ENCODE data around the gene CFAP99. TPM values are rescaled to one million over a fixed set of nuclear protein-coding genes. Genes with fewer than 3 reads are reported as not detected.
"Not testable (repeated sequence)": the region's sequence is repeated elsewhere in the genome, so short reads cannot be mapped to it uniquely, and the experiment has no call there.

CFAP99 gene
- total RNA-seq, 1 donor, result not detected

DNA sequence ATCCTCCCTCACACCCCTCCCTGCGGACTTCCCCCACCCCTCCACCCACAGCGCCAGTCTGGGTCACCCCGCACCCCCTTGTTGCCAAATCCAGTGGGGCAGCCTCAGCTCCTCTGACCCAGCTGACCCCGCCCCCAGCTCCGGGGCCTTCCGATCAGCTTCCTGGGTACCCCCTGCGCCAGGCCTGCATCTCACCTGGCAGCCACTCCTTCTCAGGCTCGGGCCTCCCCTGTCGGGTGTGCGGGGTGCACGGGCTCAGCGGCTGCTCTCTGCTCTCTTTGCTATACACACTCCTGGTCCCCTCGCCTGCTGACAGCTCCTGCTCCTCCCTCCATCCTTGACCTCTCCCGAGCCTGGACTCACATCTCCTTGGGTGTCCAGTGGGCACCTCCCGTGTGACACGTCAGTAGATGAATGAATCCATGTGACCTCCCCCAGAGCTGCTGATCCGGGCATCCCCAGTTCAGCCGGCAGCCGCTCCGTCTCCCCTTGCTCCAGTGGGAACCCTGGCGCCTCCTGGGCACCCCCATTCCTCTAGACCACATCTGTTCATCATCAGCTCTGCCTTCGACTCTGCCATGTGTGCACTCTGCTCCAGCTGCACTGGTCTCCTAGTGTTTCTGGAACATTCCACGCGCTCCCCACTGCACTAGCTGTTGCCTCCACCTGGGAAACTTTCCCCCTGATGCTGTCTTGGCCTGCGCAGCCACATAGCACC lies 9.9 kb downstream of the CFAP99 start:
- TF ChIP-seq, protein P1, sequence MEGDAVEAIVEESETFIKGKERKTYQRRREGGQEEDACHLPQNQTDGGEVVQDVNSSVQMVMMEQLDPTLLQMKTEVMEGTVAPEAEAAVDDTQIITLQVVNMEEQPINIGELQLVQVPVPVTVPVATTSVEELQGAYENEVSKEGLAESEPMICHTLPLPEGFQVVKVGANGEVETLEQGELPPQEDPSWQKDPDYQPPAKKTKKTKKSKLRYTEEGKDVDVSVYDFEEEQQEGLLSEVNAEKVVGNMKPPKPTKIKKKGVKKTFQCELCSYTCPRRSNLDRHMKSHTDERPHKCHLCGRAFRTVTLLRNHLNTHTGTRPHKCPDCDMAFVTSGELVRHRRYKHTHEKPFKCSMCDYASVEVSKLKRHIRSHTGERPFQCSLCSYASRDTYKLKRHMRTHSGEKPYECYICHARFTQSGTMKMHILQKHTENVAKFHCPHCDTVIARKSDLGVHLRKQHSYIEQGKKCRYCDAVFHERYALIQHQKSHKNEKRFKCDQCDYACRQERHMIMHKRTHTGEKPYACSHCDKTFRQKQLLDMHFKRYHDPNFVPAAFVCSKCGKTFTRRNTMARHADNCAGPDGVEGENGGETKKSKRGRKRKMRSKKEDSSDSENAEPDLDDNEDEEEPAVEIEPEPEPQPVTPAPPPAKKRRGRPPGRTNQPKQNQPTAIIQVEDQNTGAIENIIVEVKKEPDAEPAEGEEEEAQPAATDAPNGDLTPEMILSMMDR (IDR thresholded peaks at IDR 0.05; ENCODE audit: insufficient read depth, low read depth, low read length), result no peak
- DNase-seq (ENCODE audit: low read depth), result no peak
- no peak overlapping the region for H3K4me3 ChIP-seq (ENCODE audit: low read depth, low read length)

- not testable (repeated sequence) for H3K4me3 ChIP-seq (ENCODE audit: low read depth, low read length)
- DNase-seq (ENCODE audit: low read depth), result peak; percentile 50
These were observed 11.4 kb downstream of the CFAP99 start for GRCh38 chr4:2429945-2430757.

- no peak overlapping the region for H3K4me3 ChIP-seq (ENCODE audit: low read depth, low read length)
- TF ChIP-seq, protein P1 (IDR thresholded peaks at IDR 0.05; ENCODE audit: insufficient read depth, low read depth, low read length), result no peak
- DNase-seq (ENCODE audit: low read depth), result no peak
These were observed 13.2 kb downstream of the CFAP99 start for GRCh38 chr4:2432004-2432403.

GRCh38 chr4:2432991-2433530 lies 14.3 kb downstream of the CFAP99 start:
- DNase-seq (ENCODE audit: low read depth), result no peak
- TF ChIP-seq, protein P1 (IDR thresholded peaks at IDR 0.05; ENCODE audit: insufficient read depth, low read depth, low read length), result no peak
- no peak overlapping the region for H3K4me3 ChIP-seq (ENCODE audit: low read depth, low read length)

DNA sequence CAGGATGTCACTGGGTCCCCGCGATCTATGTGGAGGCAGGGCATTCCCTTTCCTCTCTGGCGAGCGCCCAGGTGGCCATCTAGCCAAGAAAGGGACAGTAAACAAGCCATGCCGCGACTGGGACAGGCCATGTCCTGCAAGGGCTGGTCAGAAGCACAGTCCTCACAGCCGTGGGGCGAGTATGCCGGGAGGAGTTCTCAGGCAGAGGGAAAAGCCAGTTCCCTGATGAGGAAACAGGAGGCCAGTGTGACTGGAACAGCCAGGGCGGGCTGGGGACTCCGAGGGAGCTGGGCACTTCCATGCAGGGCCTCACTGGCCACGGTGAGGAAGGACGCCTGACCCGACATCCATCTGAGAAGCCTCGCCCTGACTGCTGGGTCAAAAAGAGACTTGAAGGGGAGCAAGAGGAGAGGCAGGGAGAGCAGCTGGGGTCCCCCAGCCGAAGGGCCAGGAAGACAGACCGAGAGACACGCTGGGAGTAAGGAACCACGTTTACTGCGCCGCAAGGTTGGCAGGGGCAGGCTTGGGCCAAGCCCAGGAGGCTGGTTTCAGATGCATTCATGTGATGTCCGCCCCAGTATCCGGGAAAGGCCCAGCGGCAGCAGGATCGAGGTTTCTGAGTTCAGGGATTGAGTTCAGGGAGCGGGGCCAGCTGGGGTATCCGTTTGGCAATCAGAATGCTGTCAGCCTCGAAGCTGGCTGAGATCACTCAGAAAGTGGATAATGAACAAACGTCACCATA lies 15.0 kb downstream of the CFAP99 start:
- H3K4me3 ChIP-seq (ENCODE audit: low read depth, low read length), result no peak overlapping the region
- no peak for DNase-seq (ENCODE audit: low read depth)
- TF ChIP-seq, protein P1 (IDR thresholded peaks at IDR 0.05; ENCODE audit: insufficient read depth, low read depth, low read length), result no peak

GRCh38 chr4:2434420-2434819 lies 15.7 kb downstream of the CFAP99 start:
- no peak overlapping the region for H3K4me3 ChIP-seq (ENCODE audit: low read depth, low read length)
- no peak for DNase-seq (ENCODE audit: low read depth)
- TF ChIP-seq, protein P1 (IDR thresholded peaks at IDR 0.05; ENCODE audit: insufficient read depth, low read depth, low read length), result no peak

GRCh38 chr4:2436301-2436700 lies 17.5 kb downstream of the CFAP99 start:
- TF ChIP-seq, protein P1 (IDR thresholded peaks at IDR 0.05; ENCODE audit: insufficient read depth, low read depth, low read length), result peak; percentile 30
- no peak overlapping the region for H3K4me3 ChIP-seq (ENCODE audit: low read depth, low read length)
- no peak for DNase-seq (ENCODE audit: low read depth)

All from fibroblast of villous mesenchyme (primary cell).